IPS-20b (cell line): ENCODE results near the gene TCF20.

Source experiments
- H3K27ac ChIP-seq: one replicate; pipeline ENCODE4 v1.5.1; 2013; ENCODE audit warnings: low read length
- H3K27me3 ChIP-seq: 2 replicates; pipeline ENCODE4 v1.6.1; 2013; ENCODE audit warnings: mild to moderate bottlenecking, low read length, inconsistent platforms; ENCODE audit not compliant: insufficient read depth
- H3K36me3 ChIP-seq: 2 replicates; pipeline ENCODE4 v1.6.1; 2013; ENCODE audit warnings: low read depth, mild to moderate bottlenecking, inconsistent platforms, low read length, moderate library complexity; ENCODE audit not compliant: insufficient read depth
- H3K4me1 ChIP-seq: 2 replicates; pipeline ENCODE4 v1.6.1; 2013; ENCODE audit warnings: mild to moderate bottlenecking, control low read depth, inconsistent platforms, low read length, moderate library complexity; ENCODE audit not compliant: insufficient read depth
- H3K4me3 ChIP-seq: 2 replicates; pipeline ENCODE4 v1.5.1; 2013; ENCODE audit warnings: mild to moderate bottlenecking, low read length, inconsistent platforms
- H3K9ac ChIP-seq: 2 replicates; pipeline ENCODE4 v1.6.1; 2013; ENCODE audit warnings: low read depth, mild to moderate bottlenecking, inconsistent platforms, low read length, moderate library complexity
- H3K9me3 ChIP-seq: 2 replicates; pipeline ENCODE4 v1.6.1; 2013; ENCODE audit warnings: mild to moderate bottlenecking, low read depth, low read length, inconsistent platforms; ENCODE audit not compliant: insufficient read depth

The TCF20 gene

DNA sequence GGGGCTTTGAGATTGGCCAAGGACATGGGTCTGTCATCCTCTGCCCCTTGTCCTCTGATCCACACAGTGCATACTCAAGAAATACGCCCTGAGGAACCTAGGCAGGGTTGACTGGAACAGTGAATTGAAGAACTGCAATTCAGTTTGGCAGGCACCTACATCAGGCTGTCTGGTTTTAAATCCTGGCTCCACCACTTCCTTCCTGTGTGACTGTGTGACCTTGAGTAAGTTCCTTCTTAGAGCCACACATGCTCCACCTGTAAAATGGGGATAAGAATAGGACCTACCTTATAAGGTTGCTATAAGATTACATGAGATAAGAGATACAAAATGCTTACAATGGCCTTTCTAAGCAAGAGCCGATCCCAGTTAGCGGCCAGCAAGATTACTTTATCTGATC is 15.8 kb upstream of the TCF20 start:
- Histone ChIP-seq H3K4me1 (peaks cover 3% of the 10 kb centered on the region; the same call in 1 of the 2 replicates), H3K27me3 (peaks cover 65% of the 10 kb centered on the region), H3K9ac (no peak overlapping the region), H3K27ac (no peak overlapping the region), H3K9me3 (no peaks in the 10 kb centered on the region), H3K4me3 (no peak overlapping the region), H3K36me3 (no peaks in the 10 kb centered on the region)

DNA sequence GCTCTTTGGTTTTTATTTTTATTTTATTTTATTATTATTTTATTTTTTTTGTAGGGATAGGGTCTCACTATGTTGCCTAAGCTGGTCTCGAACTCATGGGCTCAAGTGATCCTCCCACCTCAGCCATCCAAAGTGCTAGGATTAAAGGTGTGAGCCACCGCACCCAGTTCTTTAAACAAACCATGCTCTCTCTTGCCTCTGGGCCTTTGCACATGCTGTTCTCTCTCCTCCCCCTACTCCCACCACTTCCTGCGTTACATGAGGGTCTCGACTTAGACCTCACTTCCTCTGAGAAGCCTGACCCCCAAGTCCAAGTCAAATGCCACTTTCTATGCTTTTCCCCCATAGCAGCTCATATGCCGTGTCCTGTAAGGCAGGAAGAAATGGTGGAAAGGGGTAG is 15.2 kb upstream of the TCF20 start:
- no peak overlapping the region for H3K27ac ChIP-seq
- H3K36me3 ChIP-seq, result no peaks in the 10 kb centered on the region
- H3K27me3 ChIP-seq, result peaks cover 71% of the 10 kb centered on the region
- no peak overlapping the region for H3K4me3 ChIP-seq
- H3K9ac ChIP-seq, result no peak overlapping the region
- H3K4me1 ChIP-seq, result peaks cover 3% of the 10 kb centered on the region; the same call in 1 of the 2 replicates
- no peaks in the 10 kb centered on the region for H3K9me3 ChIP-seq

DNA sequence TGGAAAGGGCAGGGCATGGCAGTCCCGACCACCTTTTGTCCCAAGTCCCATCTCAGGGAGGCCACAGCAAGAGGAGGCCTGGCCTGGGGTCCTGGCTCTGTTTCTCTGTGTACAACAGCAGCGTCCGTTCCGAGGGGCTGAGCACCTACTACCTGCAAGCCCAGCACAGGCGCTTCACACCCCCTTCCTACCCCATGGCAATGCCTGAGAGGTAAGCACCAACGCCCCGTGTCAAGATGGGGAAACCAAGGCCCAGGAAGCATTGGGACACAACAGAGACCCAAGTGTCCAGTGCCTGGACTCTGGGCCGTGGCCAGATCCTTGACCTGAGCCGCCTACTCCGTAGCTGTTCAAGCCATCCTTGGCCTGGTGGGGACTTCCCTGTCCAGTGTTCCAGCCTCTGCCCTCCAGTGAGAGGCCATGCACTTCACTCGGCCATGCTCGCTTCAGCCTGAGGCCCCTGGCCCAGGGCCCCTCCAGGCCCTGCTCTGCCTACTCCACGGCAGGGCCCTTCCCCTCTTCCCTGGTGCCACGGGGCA is 14.3 kb upstream of the TCF20 start:
- Histone ChIP-seq H3K9ac (no peak overlapping the region), H3K9me3 (no peaks in the 10 kb centered on the region), H3K27ac (no peak overlapping the region), H3K27me3 (peaks cover 80% of the 10 kb centered on the region), H3K4me1 (peaks cover 3% of the 10 kb centered on the region; the same call in 1 of the 2 replicates), H3K4me3 (no peak overlapping the region), H3K36me3 (no peaks in the 10 kb centered on the region)

DNA sequence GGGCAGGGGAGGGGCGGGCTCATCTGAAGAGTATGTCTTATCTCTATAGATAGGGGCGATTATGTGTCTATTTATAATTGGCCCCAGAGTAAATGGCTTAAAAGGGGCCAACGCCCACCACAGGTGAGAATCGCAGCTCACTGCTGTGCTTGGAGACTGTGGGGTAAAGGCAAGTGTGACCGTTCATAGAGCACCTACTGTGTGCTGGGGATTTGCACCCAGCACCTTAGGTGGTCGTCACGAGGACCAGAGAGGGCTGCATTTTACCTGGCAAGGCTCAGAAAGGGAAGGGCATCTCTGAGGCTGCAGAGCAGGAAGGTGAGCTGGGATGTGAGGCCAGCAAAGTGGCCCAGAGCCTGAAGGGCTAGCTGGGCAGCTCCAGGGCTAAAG is 13.7 kb upstream of the TCF20 start:
- Histone ChIP-seq H3K4me1 (peaks cover 3% of the 10 kb centered on the region; the same call in 1 of the 2 replicates), H3K27me3 (peaks cover 82% of the 10 kb centered on the region), H3K36me3 (no peaks in the 10 kb centered on the region), H3K27ac (no peak overlapping the region), H3K9me3 (no peaks in the 10 kb centered on the region), H3K4me3 (peak overlapping the region; percentile 56; the same call in 1 of the 2 replicates), H3K9ac (no peak overlapping the region)

DNA sequence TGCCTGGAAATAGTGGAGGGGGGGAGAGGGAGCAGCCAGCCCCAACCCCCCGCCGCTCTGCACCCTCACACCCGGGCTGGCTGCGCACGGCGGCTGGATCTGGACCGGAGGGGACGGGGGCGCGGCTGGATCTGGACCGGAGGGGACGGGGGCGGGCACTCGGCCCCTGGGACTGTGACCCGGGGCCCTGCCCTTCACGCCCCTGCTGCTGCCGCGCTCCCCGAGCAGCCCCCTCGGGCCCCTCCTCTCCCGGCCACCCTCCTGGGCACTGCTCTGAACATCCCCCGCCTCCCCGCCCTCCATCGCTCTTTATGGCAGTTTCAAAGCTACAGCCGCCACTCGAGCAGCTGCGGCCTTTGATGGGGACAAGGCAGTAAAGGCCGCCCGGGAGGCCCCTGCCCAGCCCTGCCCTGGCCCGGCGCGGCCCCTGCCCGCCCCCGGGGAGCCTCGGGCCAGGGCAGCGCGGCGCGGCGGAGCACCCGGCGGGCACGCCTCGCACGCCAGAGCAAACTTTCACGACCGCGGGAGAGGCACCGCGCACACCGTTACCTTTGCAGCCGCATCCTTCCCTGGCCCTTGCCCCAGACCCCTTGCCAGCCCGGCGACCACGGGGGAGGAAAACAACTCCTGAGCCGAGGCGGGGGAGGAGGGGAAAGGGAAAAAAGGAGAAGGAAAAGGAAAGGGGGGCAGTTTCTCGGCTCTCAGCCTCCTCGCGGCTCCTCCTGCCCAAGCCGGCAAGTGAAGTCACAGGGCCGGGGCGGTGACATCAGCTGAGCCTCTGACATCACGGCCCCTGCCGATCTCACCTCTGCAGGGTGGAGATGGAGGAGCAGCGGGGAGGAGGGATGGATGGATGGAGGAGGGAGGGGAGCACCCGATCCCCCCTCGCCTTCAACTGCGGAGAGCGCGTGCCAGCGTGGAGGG is 13.1 kb upstream of the TCF20 start:
- H3K27ac ChIP-seq, result no peak overlapping the region
- H3K27me3 ChIP-seq, result peaks cover 86% of the 10 kb centered on the region
- no peaks in the 10 kb centered on the region for H3K36me3 ChIP-seq
- peak overlapping the region; percentile 56 for H3K4me3 ChIP-seq
- H3K4me1 ChIP-seq, result peaks cover 3% of the 10 kb centered on the region; the same call in 1 of the 2 replicates
- no peaks in the 10 kb centered on the region for H3K9me3 ChIP-seq
- H3K9ac ChIP-seq, result no peak overlapping the region

DNA sequence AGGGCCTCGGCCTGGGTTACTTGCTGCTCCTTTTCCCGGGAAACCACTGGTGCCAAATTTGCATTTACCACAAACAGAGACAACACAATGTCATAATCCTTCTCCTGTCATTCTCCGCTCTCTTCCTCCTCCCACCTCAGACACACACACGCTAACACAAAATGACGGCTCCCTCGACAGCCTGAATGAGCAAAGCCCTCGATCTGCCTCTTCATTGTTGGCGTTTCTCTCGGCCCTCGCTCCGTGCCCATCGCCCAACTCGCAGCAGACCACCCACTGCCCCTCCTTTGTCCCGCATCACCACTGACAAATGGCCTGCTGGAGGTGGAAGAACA is 12.5 kb upstream of the TCF20 start:
- Histone ChIP-seq H3K36me3 (no peaks in the 10 kb centered on the region), H3K27ac (no peak overlapping the region), H3K4me3 (peak overlapping the region; percentile 56), H3K27me3 (peaks cover 93% of the 10 kb centered on the region), H3K4me1 (peaks cover 3% of the 10 kb centered on the region; the same call in 1 of the 2 replicates), H3K9ac (no peak overlapping the region), H3K9me3 (no peaks in the 10 kb centered on the region)

DNA sequence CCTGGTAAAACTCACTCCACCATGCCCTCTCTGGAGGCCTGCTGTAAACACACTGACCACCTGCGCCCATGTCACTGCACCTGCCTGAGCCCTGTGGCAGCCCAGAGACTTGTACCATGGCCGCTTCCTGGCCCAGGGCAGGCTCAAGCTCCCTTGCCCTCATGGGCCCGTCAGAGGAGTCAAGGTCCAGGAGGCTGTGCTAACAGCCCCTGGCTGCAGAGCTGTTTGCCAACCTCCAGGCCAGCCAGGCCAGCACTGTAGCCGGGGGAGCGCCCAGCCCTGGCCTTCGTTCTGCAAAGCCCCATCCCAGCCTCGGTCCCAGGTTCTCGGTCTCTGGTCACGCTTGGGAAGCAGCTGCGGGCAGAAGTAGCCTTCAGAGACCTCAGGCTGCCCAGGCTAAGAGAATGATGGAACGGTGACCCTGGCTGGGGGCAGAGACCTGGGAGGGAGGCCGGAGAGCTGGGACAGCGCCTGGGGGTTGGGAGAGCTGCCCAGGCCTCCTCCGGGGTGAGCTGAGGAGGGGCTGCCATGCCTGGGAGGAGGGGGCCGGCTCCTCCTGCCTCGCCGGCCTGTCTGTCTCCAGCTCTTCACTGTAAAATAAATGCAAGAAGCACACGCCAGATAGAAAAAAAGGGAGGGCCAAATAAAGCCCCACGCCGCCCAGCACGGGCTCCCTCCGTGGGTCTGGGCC is 11.9 kb upstream of the TCF20 start:
- Histone ChIP-seq H3K27ac (no peak overlapping the region), H3K4me3 (peak overlapping the region; percentile 56), H3K27me3 (peaks cover 93% of the 10 kb centered on the region), H3K36me3 (no peaks in the 10 kb centered on the region), H3K4me1 (peaks cover 3% of the 10 kb centered on the region; the same call in 1 of the 2 replicates), H3K9me3 (no peaks in the 10 kb centered on the region), H3K9ac (no peak overlapping the region)

DNA sequence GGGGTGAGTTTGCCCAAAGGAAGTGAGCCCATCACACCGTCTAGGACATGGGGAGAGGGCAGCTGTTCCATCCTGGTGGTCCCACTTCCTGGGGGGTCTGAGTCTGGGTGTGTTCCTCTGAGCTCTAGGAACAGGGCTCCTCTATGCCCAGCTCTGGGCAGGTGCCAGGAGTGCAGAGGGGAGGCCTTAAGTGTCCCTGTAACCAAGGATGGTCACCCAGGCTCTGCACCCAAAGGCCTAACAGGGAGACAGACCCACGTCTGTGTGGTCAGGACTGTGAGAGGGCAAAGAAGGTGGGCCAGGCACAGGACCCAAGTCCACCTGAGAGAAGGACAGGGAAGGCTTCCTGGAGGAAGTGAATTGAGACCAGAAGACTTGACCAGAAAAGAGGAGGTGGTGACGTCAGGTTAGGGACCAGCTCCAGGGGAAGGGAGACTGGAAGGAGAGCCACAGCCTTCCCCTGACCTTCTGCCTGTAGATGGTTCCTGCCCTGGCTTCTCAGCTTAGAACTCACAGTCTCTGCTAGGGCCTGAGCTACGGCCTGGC is 11.3 kb upstream of the TCF20 start:
- Histone ChIP-seq H3K4me3 (no peak overlapping the region), H3K27ac (no peak overlapping the region), H3K36me3 (no peaks in the 10 kb centered on the region), H3K9me3 (no peaks in the 10 kb centered on the region), H3K9ac (no peak overlapping the region), H3K27me3 (peaks cover 93% of the 10 kb centered on the region), H3K4me1 (peaks cover 4% of the 10 kb centered on the region; the same call in 1 of the 2 replicates)

DNA sequence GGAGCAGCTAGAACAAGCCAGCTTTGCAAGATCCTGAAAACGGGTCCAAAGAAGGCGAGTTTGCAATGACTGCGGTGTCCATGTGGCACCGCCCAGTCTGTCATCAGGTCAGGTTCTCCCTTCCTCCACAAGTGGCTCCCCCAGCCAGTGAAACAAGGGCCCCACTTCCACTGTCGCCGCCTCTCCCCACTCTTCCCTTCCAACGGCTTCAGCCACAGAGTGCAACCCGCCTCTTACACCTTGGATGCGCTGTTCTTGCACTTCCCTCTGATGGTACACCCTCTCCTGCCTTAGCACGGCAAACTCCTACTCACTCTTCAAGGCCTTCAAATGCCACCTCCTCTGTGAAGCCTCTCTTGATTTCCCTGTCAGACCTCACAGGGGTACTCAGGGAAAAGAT is 10.8 kb upstream of the TCF20 start:
- H3K27ac ChIP-seq, result no peak overlapping the region
- H3K4me1 ChIP-seq, result peaks cover 9% of the 10 kb centered on the region; the same call in 1 of the 2 replicates
- no peak overlapping the region for H3K9ac ChIP-seq
- peaks cover 93% of the 10 kb centered on the region for H3K27me3 ChIP-seq
- no peak overlapping the region for H3K4me3 ChIP-seq
- no peaks in the 10 kb centered on the region for H3K36me3 ChIP-seq
- H3K9me3 ChIP-seq, result no peaks in the 10 kb centered on the region

DNA sequence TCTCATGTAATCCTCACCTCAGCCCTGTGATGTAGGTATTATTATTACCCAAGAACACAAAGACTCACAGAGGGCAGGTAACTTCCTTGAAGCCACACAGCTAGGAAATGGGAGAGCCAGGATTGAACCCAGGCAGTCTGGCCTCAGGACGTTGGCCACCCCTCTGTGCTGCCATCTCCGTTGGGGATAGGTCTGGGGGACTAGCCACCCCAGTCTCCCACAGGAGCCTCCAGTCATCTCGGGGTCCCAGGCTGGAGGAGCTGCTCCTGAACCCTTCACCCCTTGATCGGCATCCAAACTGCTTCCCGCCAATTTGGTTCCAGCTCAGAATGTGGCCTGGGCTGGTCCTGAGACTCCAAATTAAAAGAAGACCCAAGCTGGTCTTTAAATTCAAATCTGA is 10.4 kb upstream of the TCF20 start:
- Histone ChIP-seq H3K4me3 (no peak overlapping the region), H3K4me1 (peaks cover 13% of the 10 kb centered on the region; the same call in 1 of the 2 replicates), H3K9me3 (no peaks in the 10 kb centered on the region), H3K9ac (no peak overlapping the region), H3K27ac (no peak overlapping the region), H3K27me3 (peaks cover 88% of the 10 kb centered on the region), H3K36me3 (no peaks in the 10 kb centered on the region)

DNA sequence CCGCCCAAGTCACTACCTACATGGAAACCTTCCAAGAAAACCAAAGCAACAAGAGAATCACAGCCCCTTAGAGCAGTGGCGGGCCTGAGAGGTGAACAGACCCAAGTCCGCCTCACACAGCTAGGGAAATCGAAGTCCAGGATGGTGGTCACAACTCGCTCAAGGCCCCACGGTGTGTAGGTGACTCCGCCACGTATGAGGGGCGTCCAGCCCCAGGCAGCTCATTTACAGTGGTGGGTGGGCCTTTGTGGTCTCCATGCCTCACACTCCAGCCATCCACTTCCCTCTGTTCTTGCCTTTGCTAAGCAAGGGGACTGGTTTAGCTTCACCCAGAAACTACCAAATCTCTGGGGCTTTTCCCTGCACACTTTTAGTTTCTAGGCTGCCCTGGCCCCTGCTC is 9.7 kb upstream of the TCF20 start:
- no peak overlapping the region for H3K9ac ChIP-seq
- no peaks in the 10 kb centered on the region for H3K9me3 ChIP-seq
- H3K4me1 ChIP-seq, result peaks cover 19% of the 10 kb centered on the region; the same call in 1 of the 2 replicates

More for the DNA sequence above, 9.7 kb upstream of the TCF20 start:
- Histone ChIP-seq H3K27ac (no peak overlapping the region), H3K36me3 (no peaks in the 10 kb centered on the region), H3K27me3 (peaks cover 83% of the 10 kb centered on the region), H3K4me3 (no peak overlapping the region)
